Neural cell (in vitro differentiated cells): Measurements from ENCODE around the gene DCDC2B. TPM values are rescaled to one million over a fixed set of nuclear protein-coding genes. Genes with fewer than 3 reads are reported as not detected.
A peak's percentile ranks its signal among the peaks of the same experiment; 100 is the strongest.

ENCODE experiments used
- H2AFZ ChIP-seq: fragments of 200-600, 300-800 bp; sonication (generic), shearing (Covaris generic); 2 replicates; pipeline ENCODE4 v1.6.0; 2014; ENCODE audit warnings: low read depth, mild to moderate bottlenecking, antibody characterized with exemption, low read length, moderate library complexity
- H3F3A ChIP-seq: fragments of 200-600 bp; shearing (Covaris generic); 2 replicates; pipeline ENCODE4 v1.6.1; 2016; ENCODE audit warnings: mild to moderate bottlenecking, moderate library complexity, mixed read lengths, antibody characterized with exemption, low read length; ENCODE audit not compliant: insufficient read depth, poor library complexity, severe bottlenecking
- H3K27ac ChIP-seq: fragments of 200-600, 300-800 bp; sonication (generic), shearing (Covaris generic); 2 replicates; pipeline ENCODE4 v1.5.1; 2014; ENCODE audit warnings: mild to moderate bottlenecking, low read length, moderate library complexity
- H3K27me3 ChIP-seq: fragments of 300-800, 200-600 bp; sonication (generic), shearing (Covaris generic); 2 replicates; pipeline ENCODE4 v1.6.0; 2014; ENCODE audit warnings: mild to moderate bottlenecking, low read depth, low read length, moderate library complexity; ENCODE audit not compliant: insufficient read depth
- H3K36me3 ChIP-seq: fragments of 300-800, 200-600 bp; sonication (generic), shearing (Covaris generic); 2 replicates; pipeline ENCODE4 v1.5.1; 2014; ENCODE audit warnings: mild to moderate bottlenecking, antibody characterized with exemption, low read length, moderate library complexity; ENCODE audit not compliant: insufficient read depth
- H3K4me2 ChIP-seq: fragments of 300-800, 200-600 bp; sonication (generic), shearing (Covaris generic); 2 replicates; pipeline ENCODE4 v1.6.0; 2014; ENCODE audit warnings: mild to moderate bottlenecking, low read length
- H3K4me3 ChIP-seq: fragments of 300-800, 200-600 bp; sonication (generic), shearing (Covaris generic); 2 replicates; pipeline ENCODE4 v1.5.1; 2014; ENCODE audit warnings: mild to moderate bottlenecking, low read length, moderate library complexity
- H3K79me2 ChIP-seq: fragments of 200-600 bp; shearing (Covaris generic); replicated peaks from 2 replicates; pipeline ENCODE4 v1.6.0; 2014; ENCODE audit warnings: mild to moderate bottlenecking, low read length, moderate library complexity; ENCODE audit not compliant: insufficient read depth
- H3K9ac ChIP-seq: fragments of 300-800, 200-600 bp; sonication (generic), shearing (Covaris generic); 2 replicates; pipeline ENCODE4 v1.6.1; 2016; ENCODE audit warnings: mild to moderate bottlenecking, low read length, mixed read lengths
- H3K9me2 ChIP-seq: fragments of 200-600 bp; shearing (Covaris generic); 2 replicates; pipeline ENCODE4 v1.6.1; 2016; ENCODE audit warnings: mild to moderate bottlenecking, low read length, mixed read lengths; ENCODE audit not compliant: insufficient read depth
- H3K9me3 ChIP-seq: fragments of 200-600, 300-800 bp; sonication (generic), shearing (Covaris generic); 2 replicates; pipeline ENCODE4 v1.6.1; 2016; ENCODE audit warnings: mild to moderate bottlenecking, mixed run types, low read length, moderate library complexity, mixed read lengths
- H4K20me1 ChIP-seq: fragments of 200-600 bp; shearing (Covaris generic); 2 replicates; pipeline ENCODE4 v1.6.1; 2016; ENCODE audit warnings: mild to moderate bottlenecking, mixed run types; ENCODE audit not compliant: insufficient read depth
- EP300 ChIP-seq: fragments of 450-650 bp; conservative IDR thresholded peaks from 2 replicates; pipeline ENCODE4 v1.6.1; 2014; ENCODE audit warnings: antibody characterized with exemption, mild to moderate bottlenecking, moderate library complexity; ENCODE audit not compliant: poor library complexity, severe bottlenecking
- EZH2 ChIP-seq: fragments of 200-600, 300-800 bp; shearing (Covaris generic), sonication (generic); IDR thresholded peaks from 2 replicates; pipeline ENCODE4 v1.6.1; 2014; ENCODE audit warnings: antibody characterized with exemption, low read length, borderline replicate concordance, mild to moderate bottlenecking; ENCODE audit not compliant: insufficient read depth, poor library complexity, severe bottlenecking
- MXI1 ChIP-seq: fragments of 450-650 bp; conservative IDR thresholded peaks from 2 replicates; pipeline ENCODE4 v1.6.1; 2014; ENCODE audit warnings: antibody characterized with exemption, mild to moderate bottlenecking; ENCODE audit not compliant: poor library complexity, severe bottlenecking
- POLR2AphosphoS5 ChIP-seq: IDR thresholded peaks from 2 replicates; pipeline ENCODE4 v1.6.1; 2012
- RAD21 ChIP-seq: fragments of 450-650 bp; conservative IDR thresholded peaks from 2 replicates; pipeline ENCODE4 v1.6.1; 2014; ENCODE audit warnings: antibody characterized with exemption, mild to moderate bottlenecking, moderate library complexity
- SMC3 ChIP-seq: fragments of 450-650 bp; conservative IDR thresholded peaks from 2 replicates; pipeline ENCODE4 v1.6.1; 2014; ENCODE audit warnings: antibody characterized with exemption, mild to moderate bottlenecking, moderate library complexity; ENCODE audit not compliant: poor library complexity
- TAF1 ChIP-seq: IDR thresholded peaks from 2 replicates; pipeline ENCODE4 v1.6.1; 2012; ENCODE audit warnings: low read depth
- polyA plus RNA-seq: library from polyadenylated mRNA; depleted of rRNA; stranded (reverse); fragments of >200 nt; gene quantifications from 2 replicates; pipeline ENCODE4 v1.2.3, GENCODE V29; 2014
- TF ChIP-seq, protein P1 (sequence below): fragments of 450-650 bp; IDR thresholded peaks from 2 replicates; pipeline ENCODE4 v1.5.1; 2014; ENCODE audit warnings: antibody characterized with exemption, mild to moderate bottlenecking, moderate library complexity; ENCODE audit not compliant: poor library complexity, severe bottlenecking
- TF ChIP-seq, protein P2 (sequence below): IDR thresholded peaks from 2 replicates; pipeline ENCODE4 v1.6.1; 2012; ENCODE audit warnings: borderline replicate concordance

Gene DCDC2B
- polyA plus RNA-seq, 1 donor from 2014 or later: not detected

DNA sequence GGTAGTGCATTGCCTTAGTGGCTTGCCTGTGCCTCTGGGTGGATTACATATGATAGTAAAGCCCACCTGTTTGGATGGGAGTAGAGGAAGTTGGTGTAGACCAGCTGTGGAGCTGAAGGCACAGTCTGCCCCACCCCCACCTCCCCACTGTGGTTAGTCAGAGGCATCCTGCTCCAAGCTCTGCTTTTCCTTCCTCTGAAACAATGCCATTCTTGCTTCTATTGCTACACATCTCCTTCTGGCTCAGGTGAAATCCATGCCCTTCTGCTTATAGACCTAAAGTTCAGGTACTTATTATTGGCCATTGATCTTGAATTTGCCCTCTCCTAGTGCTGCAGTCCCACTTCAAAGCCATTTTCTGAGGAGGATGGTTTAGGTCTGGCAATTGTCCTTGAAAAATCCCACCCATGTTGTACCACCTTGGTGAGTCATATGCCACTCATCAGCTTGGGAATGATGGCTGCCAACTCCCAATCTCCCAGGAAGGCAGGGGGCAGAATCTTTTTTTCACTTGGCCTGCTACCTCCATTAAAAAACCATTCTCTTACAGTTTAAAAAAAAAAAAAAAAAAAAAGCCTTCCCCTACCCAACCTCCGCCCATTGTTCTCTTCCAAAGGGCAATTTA lies 36.2 kb upstream of the DCDC2B start:
- Histone ChIP-seq H3K27me3 (no peaks in the 10 kb centered on the region), H3K4me3 (no peak overlapping the region), H3F3A (no peaks in the 10 kb centered on the region), H2AFZ (no peak overlapping the region), H3K36me3 (peaks cover 6% of the 10 kb centered on the region), H3K79me2 (no peaks in the 10 kb centered on the region), H4K20me1 (no peaks in the 10 kb centered on the region), H3K9me2 (no peaks in the 10 kb centered on the region), H3K9me3 (no peaks in the 10 kb centered on the region), H3K9ac (no peak overlapping the region), H3K27ac (no peak overlapping the region), H3K4me2 (no peak overlapping the region)
- TF ChIP-seq POLR2AphosphoS5 (no peak), EP300 (no peak), SMC3 (no peak), MXI1 (no peak), TAF1 (no peak), RAD21 (no peak), EZH2 (no peak)
- TF ChIP-seq, protein P1, sequence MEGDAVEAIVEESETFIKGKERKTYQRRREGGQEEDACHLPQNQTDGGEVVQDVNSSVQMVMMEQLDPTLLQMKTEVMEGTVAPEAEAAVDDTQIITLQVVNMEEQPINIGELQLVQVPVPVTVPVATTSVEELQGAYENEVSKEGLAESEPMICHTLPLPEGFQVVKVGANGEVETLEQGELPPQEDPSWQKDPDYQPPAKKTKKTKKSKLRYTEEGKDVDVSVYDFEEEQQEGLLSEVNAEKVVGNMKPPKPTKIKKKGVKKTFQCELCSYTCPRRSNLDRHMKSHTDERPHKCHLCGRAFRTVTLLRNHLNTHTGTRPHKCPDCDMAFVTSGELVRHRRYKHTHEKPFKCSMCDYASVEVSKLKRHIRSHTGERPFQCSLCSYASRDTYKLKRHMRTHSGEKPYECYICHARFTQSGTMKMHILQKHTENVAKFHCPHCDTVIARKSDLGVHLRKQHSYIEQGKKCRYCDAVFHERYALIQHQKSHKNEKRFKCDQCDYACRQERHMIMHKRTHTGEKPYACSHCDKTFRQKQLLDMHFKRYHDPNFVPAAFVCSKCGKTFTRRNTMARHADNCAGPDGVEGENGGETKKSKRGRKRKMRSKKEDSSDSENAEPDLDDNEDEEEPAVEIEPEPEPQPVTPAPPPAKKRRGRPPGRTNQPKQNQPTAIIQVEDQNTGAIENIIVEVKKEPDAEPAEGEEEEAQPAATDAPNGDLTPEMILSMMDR: no peak
- TF ChIP-seq, protein P2, sequence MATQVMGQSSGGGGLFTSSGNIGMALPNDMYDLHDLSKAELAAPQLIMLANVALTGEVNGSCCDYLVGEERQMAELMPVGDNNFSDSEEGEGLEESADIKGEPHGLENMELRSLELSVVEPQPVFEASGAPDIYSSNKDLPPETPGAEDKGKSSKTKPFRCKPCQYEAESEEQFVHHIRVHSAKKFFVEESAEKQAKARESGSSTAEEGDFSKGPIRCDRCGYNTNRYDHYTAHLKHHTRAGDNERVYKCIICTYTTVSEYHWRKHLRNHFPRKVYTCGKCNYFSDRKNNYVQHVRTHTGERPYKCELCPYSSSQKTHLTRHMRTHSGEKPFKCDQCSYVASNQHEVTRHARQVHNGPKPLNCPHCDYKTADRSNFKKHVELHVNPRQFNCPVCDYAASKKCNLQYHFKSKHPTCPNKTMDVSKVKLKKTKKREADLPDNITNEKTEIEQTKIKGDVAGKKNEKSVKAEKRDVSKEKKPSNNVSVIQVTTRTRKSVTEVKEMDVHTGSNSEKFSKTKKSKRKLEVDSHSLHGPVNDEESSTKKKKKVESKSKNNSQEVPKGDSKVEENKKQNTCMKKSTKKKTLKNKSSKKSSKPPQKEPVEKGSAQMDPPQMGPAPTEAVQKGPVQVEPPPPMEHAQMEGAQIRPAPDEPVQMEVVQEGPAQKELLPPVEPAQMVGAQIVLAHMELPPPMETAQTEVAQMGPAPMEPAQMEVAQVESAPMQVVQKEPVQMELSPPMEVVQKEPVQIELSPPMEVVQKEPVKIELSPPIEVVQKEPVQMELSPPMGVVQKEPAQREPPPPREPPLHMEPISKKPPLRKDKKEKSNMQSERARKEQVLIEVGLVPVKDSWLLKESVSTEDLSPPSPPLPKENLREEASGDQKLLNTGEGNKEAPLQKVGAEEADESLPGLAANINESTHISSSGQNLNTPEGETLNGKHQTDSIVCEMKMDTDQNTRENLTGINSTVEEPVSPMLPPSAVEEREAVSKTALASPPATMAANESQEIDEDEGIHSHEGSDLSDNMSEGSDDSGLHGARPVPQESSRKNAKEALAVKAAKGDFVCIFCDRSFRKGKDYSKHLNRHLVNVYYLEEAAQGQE: no peak

DNA sequence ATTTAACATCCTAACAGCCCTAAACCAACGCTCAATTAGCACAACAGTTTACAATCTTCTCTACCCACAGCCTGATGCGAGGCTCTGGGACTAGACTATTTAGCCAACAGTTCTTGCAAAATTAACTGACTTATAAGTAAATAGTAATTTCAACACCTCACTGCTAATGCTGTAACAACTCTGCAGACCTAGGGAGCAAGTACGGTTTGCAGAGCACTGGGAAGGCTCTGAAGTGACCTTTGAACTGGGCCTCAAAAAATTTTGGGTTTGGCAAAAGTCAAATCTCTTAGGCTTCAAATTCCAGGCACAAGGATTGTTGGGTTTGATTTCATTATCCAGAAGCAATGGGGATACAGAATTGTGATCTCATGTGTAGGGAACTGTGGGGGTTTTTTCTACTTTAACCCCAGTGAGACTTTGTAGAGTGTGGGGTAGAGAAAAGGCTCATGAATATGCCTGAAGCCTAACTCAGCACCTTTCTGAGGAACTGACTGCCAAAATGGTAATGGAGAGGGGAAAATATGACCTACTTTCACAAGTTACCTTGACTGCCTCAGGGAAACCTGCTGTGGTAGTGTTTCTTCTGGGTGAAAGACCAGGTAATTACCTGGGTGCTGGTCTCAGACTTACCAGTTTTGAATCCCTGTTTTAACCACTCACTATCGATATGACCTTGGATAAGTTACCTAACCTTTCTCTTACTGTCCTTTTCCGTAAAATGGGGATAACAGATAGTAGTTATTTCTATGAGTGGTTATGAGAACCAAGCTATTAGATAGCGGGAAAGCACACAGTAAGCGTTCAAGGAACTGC lies 30.3 kb upstream of the DCDC2B start:
- H3K36me3 ChIP-seq: no peaks in the 10 kb centered on the region
- H2AFZ ChIP-seq: peak overlapping the region; percentile 54
- H3K4me3 ChIP-seq: peak overlapping the region; percentile 83
- H3F3A ChIP-seq: no peaks in the 10 kb centered on the region
- H3K9me2 ChIP-seq: no peaks in the 10 kb centered on the region
- H4K20me1 ChIP-seq: no peaks in the 10 kb centered on the region
- H3K79me2 ChIP-seq: peaks cover 22% of the 10 kb centered on the region
- H3K27me3 ChIP-seq: no peaks in the 10 kb centered on the region
- H3K9me3 ChIP-seq: no peaks in the 10 kb centered on the region
- no peak for TF ChIP-seq MXI1
- no peak for TF ChIP-seq SMC3
- no peak for TF ChIP-seq EP300
- no peak for TF ChIP-seq TAF1
- H3K27ac ChIP-seq: peak overlapping the region; percentile 75
- H3K9ac ChIP-seq: peak overlapping the region; percentile 73
- peak overlapping the region; percentile 16 for H3K4me2 ChIP-seq
